Measurements from ENCODE around the gene POLRMT. TPM values are rescaled to one million over a fixed set of nuclear protein-coding genes. Genes with fewer than 3 reads are reported as not detected.

The POLRMT gene
- total RNA-seq, 1 donor from 2014 or later = 26.8 TPM

DNA sequence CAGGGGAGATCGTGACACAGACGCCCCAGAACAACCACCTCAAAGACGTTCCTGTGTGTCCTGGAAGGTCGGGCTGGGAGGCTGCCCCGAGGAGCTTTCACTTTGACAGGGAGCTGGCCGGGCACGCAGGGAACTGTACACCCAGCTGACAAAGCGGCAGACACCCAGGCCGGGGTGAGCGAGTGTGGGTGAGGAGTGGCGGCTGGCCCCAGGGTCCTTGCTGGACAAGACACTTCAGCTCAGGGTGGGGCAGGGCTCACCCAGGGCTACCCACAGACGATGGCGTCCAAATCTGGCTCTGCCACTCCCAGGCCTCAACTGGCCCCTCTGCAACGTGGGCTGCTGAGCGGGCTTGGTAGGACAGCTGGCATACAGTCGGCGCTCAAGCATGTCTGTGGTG lies 8.4 kb upstream of the POLRMT start:
- TF ChIP-seq, protein P1, sequence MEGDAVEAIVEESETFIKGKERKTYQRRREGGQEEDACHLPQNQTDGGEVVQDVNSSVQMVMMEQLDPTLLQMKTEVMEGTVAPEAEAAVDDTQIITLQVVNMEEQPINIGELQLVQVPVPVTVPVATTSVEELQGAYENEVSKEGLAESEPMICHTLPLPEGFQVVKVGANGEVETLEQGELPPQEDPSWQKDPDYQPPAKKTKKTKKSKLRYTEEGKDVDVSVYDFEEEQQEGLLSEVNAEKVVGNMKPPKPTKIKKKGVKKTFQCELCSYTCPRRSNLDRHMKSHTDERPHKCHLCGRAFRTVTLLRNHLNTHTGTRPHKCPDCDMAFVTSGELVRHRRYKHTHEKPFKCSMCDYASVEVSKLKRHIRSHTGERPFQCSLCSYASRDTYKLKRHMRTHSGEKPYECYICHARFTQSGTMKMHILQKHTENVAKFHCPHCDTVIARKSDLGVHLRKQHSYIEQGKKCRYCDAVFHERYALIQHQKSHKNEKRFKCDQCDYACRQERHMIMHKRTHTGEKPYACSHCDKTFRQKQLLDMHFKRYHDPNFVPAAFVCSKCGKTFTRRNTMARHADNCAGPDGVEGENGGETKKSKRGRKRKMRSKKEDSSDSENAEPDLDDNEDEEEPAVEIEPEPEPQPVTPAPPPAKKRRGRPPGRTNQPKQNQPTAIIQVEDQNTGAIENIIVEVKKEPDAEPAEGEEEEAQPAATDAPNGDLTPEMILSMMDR (IDR thresholded peaks at IDR 0.05) = no peak
- Histone ChIP-seq H3K4me1 (peaks cover 6 to 13% of the 10 kb centered on the region in 2 donors), H3K27me3 (no peaks in the 10 kb centered on the region), H3K27ac (no peak overlapping the region), H3K36me3 (peaks cover 13 to 16% of the 10 kb centered on the region in 2 donors), H3K9me3 (no peaks in the 10 kb centered on the region), H3K4me3 (no peak overlapping the region)
- intact Hi-C loops (cut with DNase I) = no loop called here
- DNase-seq (ENCODE audit: low spot score in 2 of 2) = no peak

DNA sequence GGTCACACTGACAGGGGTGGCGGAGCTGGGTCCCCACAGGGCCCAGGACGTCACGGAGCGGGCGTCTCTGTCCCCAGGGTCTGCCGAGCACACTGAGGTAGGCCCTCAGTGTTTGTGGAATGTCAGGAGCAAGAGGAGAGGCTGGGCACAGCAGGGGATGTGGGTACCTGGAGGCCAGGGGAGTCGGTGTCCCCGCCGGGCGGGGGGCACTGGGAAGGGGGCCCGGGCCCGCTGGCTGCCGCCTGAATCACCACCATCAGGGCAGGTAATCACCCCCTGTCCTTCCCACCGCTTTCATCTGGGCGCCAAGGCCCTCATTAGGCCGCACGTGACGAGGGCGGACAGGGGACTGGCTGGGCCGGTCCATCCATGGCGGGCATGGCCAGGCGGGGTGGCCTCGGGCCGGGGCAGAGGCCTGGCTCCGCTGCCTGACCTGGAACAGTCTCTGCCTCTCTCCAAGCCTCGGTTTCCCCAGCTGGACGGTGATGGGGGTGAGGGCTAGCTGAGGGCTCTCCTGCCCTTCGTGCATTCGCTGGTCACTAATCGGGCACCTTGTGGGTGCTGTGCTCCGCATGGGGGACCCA lies 7.4 kb upstream of the POLRMT start:
- Histone ChIP-seq H3K36me3 (peaks cover 3 to 7% of the 10 kb centered on the region in 2 donors), H3K4me1 (peaks cover 6 to 13% of the 10 kb centered on the region in 2 donors), H3K27ac (peak overlapping the region in 1 of 2 donors; percentile 79), H3K4me3 (no peak overlapping the region), H3K9me3 (no peaks in the 10 kb centered on the region), H3K27me3 (no peaks in the 10 kb centered on the region)
- DNase-seq (ENCODE audit: low spot score in 2 of 2) = no peak
- TF ChIP-seq, protein P1 (IDR thresholded peaks at IDR 0.05) = no peak
- intact Hi-C loops (cut with DNase I) = no loop called here

DNA sequence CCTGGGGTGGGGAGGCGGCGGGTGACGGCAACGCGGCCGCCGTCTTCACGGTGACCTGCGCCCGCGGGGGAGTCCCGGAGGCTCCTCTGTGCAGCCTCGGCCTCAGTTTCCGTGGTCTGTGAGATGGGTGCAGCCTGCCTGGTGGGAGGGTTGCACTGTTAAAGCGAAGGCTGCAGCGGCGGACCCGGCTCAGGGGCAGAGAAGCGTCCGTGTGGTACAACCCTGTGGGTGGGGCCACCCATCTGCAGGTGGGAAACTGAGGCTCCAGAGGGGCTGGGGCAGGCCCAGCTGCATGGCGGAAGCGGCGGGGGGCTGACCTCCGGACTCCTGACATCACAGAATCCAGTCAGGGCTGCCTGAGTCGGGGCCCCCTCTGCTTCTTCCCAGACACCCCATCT lies 6.8 kb upstream of the POLRMT start:
- TF ChIP-seq, protein P1 (IDR thresholded peaks at IDR 0.05) = no peak
- Histone ChIP-seq H3K27me3 (no peaks in the 10 kb centered on the region), H3K27ac (peak overlapping the region; percentile 63 to 79), H3K4me1 (peaks cover 6 to 13% of the 10 kb centered on the region in 2 donors), H3K36me3 (peaks cover 0 to 5% of the 10 kb centered on the region in 2 donors), H3K4me3 (peak overlapping the region; percentile 62 to 82), H3K9me3 (no peaks in the 10 kb centered on the region)
- intact Hi-C loops (cut with DNase I) = no loop called here
- no peak for DNase-seq (ENCODE audit: low spot score in 2 of 2)

DNA sequence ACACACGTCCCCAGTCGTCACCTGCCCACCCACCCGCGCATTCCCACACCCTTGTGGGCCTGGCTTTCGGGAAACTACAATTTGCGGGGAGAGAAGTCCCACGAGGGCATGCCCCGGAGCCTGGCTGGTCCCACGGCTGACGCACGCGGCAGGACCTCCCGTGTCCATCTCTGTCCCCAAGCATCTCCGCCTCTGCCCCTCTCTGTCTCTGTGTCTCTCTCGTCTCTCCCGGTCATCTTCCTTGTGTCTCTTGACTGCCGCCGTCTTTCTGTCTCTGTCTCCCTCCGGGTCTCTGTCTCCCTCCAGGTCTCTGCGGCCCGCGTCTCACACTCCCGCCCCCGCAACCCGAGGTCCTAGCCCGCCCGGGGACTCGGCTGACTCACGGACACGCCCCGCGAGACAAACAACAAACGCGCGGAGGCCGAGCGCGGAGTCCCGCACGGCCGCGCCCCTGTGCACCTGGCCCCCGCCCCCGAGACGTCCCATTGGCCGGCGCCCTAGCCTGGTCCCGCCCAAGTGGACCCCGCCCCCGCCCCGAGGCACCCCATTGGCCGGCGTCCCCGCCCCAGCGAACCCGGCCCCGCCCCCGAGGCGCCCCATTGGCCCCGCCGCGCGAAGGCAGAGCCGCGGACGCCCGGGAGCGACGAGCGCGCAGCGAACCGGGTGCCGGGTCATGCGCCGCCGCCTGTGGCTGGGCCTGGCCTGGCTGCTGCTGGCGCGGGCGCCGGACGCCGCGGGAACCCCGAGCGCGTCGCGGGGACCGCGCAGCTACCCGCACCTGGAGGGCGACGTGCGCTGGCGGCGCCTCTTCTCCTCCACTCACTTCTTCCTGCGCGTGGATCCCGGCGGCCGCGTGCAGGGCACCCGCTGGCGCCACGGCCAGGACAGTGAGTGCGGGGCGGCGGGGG lies 6.2 kb upstream of the POLRMT start, which contains the start of gene FGF22:
Gene FGF22 (plus strand): TSS at position 627 of the 908 bp plus-strand sequence. CDS start 47 bp downstream, at position 674.
- intact Hi-C loops (cut with DNase I) = loop anchor here (2.0 kb wide), 1 partner anchor 23 kb away; the partner anchor contains the start of gene RNF126
- no peaks in the 10 kb centered on the region for H3K36me3 ChIP-seq
- no peaks in the 10 kb centered on the region for H3K27me3 ChIP-seq
- peaks cover 6 to 18% of the 10 kb centered on the region in 2 donors for H3K4me1 ChIP-seq
- no peaks in the 10 kb centered on the region for H3K9me3 ChIP-seq
- H3K27ac ChIP-seq = peak within 1 kb of the TSS; percentile 63 to 79
- H3K4me3 ChIP-seq = peak within 1 kb of the TSS; percentile 62 to 82
- TF ChIP-seq, protein P1 (IDR thresholded peaks at IDR 0.05) = no peak
- peak; percentile 72 to 96 for DNase-seq (ENCODE audit: low spot score in 2 of 2)

DNA sequence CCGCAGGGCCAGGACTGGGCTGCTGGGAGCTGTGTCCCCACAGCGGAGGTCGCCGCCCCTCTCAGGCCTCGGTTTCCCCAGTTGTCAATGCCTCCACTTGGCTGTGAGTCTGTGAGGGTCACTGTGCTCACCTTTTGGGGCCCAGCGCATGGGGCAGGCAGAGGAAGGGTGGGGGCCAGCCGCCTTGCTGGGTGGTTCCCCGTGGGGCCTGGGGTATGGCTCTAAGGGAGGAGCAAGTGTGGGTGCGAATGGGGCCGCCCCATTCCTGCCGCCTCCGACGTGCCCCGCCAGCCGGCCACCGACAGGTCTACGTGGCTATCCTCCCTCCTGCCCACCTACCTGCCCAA lies 5.5 kb upstream of the POLRMT start:
- Histone ChIP-seq H3K9me3 (no peaks in the 10 kb centered on the region), H3K36me3 (no peaks in the 10 kb centered on the region), H3K4me3 (peak overlapping the region; percentile 62 to 66), H3K27ac (peak overlapping the region in 1 of 2 donors; percentile 26), H3K27me3 (no peaks in the 10 kb centered on the region), H3K4me1 (peaks cover 12 to 23% of the 10 kb centered on the region in 2 donors)
- intact Hi-C loops (cut with DNase I) = loop anchor here (2.0 kb wide), 1 partner anchor 24 kb away; the partner anchor contains the start of gene RNF126
- TF ChIP-seq, protein P1 (IDR thresholded peaks at IDR 0.05) = no peak
- DNase-seq (ENCODE audit: low spot score in 2 of 2) = no peak
